Parathyroid adenoma (tissue), 2 donors: ENCODE measurements around the gene IFRD2.
A peak's percentile ranks its signal among the peaks of the same experiment; 100 is the strongest.

Experiments used
- H2AFZ ChIP-seq: fragments of 300-600 bp; sonication (generic); one replicate; pipeline ENCODE4 v1.7.0; 2017; ENCODE audit warnings: antibody characterized with exemption, mild to moderate bottlenecking
- H3K27ac ChIP-seq: fragments of 300-600 bp; sonication (generic); one replicate; pipeline ENCODE4 v1.7.0; 2017
- H3K27me3 ChIP-seq: fragments of 300-600 bp; sonication (generic); one replicate; pipeline ENCODE4 v1.7.0; 2017; ENCODE audit warnings: low read length; ENCODE audit not compliant: control insufficient read depth, insufficient read depth
- H3K36me3 ChIP-seq: fragments of 300-600 bp; sonication (generic); one replicate; pipeline ENCODE4 v1.7.0; 2017; ENCODE audit warnings: low read length; ENCODE audit not compliant: control insufficient read depth, insufficient read depth
- H3K4me1 ChIP-seq: fragments of 300-600 bp; sonication (generic); one replicate; pipeline ENCODE4 v1.7.0; 2017; ENCODE audit warnings: control low read depth
- H3K4me2 ChIP-seq: fragments of 300-600 bp; sonication (generic); one replicate; pipeline ENCODE4 v1.7.0; 2017; ENCODE audit warnings: low read length
- H3K4me3 ChIP-seq: fragments of 300-600 bp; sonication (generic); one replicate; pipeline ENCODE4 v1.7.0; 2017; ENCODE audit warnings: low read depth, low read length
- H3K79me2 ChIP-seq: fragments of 300-600 bp; sonication (generic); one replicate; pipeline ENCODE4 v1.7.0; 2017; ENCODE audit warnings: control low read depth
- H3K9ac ChIP-seq: fragments of 300-600 bp; sonication (generic); one replicate; pipeline ENCODE4 v1.7.0; 2017; ENCODE audit warnings: mild to moderate bottlenecking
- H3K9me3 ChIP-seq: fragments of 300-600 bp; sonication (generic); one replicate; pipeline ENCODE4 v1.7.0; 2017; ENCODE audit warnings: low read length; ENCODE audit not compliant: control insufficient read depth
- CTCF ChIP-seq: fragments of 300-600 bp; sonication (generic); IDR thresholded peaks from one replicate; pipeline ENCODE4 v1.7.0; 2017; ENCODE audit warnings: antibody characterized with exemption, mild to moderate bottlenecking
- donor health status: primary hyperparathyroidism.

Gene IFRD2

GRCh38 chr3:50292159-50293078, at the start of gene IFRD2:
Gene IFRD2, minus strand, starts transcription at chr3:50292429. Its CDS starts 155 bp downstream, at chr3:50292274.
- Histone ChIP-seq H3K9me3 (no peaks in the 10 kb centered on the region), H3K27me3 (no peaks in the 10 kb centered on the region), H3K4me2 (peak within 1 kb of the TSS; percentile 98), H3K27ac (peak within 1 kb of the TSS; percentile 45), H3K79me2 (peaks cover 5% of the 10 kb centered on the region), H3K4me1 (peaks cover 7% of the 10 kb centered on the region), H3K9ac (peak within 1 kb of the TSS; percentile 64), H3K4me3 (peak within 1 kb of the TSS; percentile 91), H2AFZ (peak within 1 kb of the TSS; percentile 86), H3K36me3 (no peaks in the 10 kb centered on the region)
- TF ChIP-seq CTCF, result peak; percentile 5

GRCh38 chr3:50341537-50341936, 49.3 kb upstream of the IFRD2 start:
- Histone ChIP-seq H3K4me2 (no peak overlapping the region), H3K4me3 (no peak overlapping the region), H3K9me3 (no peaks in the 10 kb centered on the region), H3K27me3 (no peaks in the 10 kb centered on the region), H2AFZ (no peak overlapping the region), H3K9ac (no peak overlapping the region), H3K4me1 (peaks cover 22% of the 10 kb centered on the region), H3K36me3 (no peaks in the 10 kb centered on the region), H3K79me2 (no peaks in the 10 kb centered on the region), H3K27ac (no peak overlapping the region)
- TF ChIP-seq CTCF, result no peak

- Histone ChIP-seq H3K4me3 (no peak within 1 kb of the TSS), H3K9me3 (no peaks in the 10 kb centered on the region), H3K9ac (no peak within 1 kb of the TSS), H3K79me2 (no peaks in the 10 kb centered on the region), H3K36me3 (no peaks in the 10 kb centered on the region), H3K4me1 (peaks cover 24% of the 10 kb centered on the region), H3K4me2 (peak within 1 kb of the TSS; percentile 41), H3K27me3 (no peaks in the 10 kb centered on the region), H2AFZ (no peak within 1 kb of the TSS), H3K27ac (no peak within 1 kb of the TSS)
- no peak for TF ChIP-seq CTCF
Measured at GRCh38 chr3:50340448-50341329, 48.5 kb upstream of the IFRD2 start, which contains the start of gene RASSF1. Gene RASSF1, minus strand, starts transcription at chr3:50340836. Its CDS starts 31 bp downstream, at chr3:50340805.

- peaks cover 22% of the 10 kb centered on the region for H3K4me1 ChIP-seq
- no peak overlapping the region for H3K9ac ChIP-seq
- H3K79me2 ChIP-seq, result no peaks in the 10 kb centered on the region
- TF ChIP-seq CTCF, result no peak
- H3K9me3 ChIP-seq, result no peaks in the 10 kb centered on the region
- H3K4me2 ChIP-seq, result peak overlapping the region; percentile 41
- H3K27ac ChIP-seq, result no peak overlapping the region
- H3K4me3 ChIP-seq, result no peak overlapping the region
- H2AFZ ChIP-seq, result no peak overlapping the region
- no peaks in the 10 kb centered on the region for H3K36me3 ChIP-seq
- H3K27me3 ChIP-seq, result no peaks in the 10 kb centered on the region
Measured at GRCh38 chr3:50340147-50340447, 47.9 kb upstream of the IFRD2 start.
